Ovary (tissue), 9 donors: ENCODE measurements around the gene NOP58. TPM values are rescaled to one million over a fixed set of nuclear protein-coding genes. Genes with fewer than 3 reads are reported as not detected.
"Not testable (repeated sequence)": the region's sequence is repeated elsewhere in the genome, so short reads cannot be mapped to it uniquely, and the experiment has no call there.

Source experiments
- DNase-seq, 5 donors: peaks; one replicate each; pipeline ENCODE4 v3.0.0-alpha.2; 2019 to 2020
- H3K27ac ChIP-seq, 2 donors: fragments of 200-600 bp; one replicate each; pipeline versions ENCODE4 v1.5.1 to v1.8.0; 2019 to 2022
- H3K27me3 ChIP-seq: fragments of 200-600 bp; one replicate; pipeline ENCODE4 v1.8.0; 2022
- H3K36me3 ChIP-seq: fragments of 200-600 bp; sonication (generic); one replicate; pipeline ENCODE4 v1.5.1; 2019
- H3K4me1 ChIP-seq: one replicate; pipeline ENCODE4 v1.8.1; 2013; ENCODE audit warnings: mild to moderate bottlenecking, moderate library complexity; ENCODE audit not compliant: insufficient read depth
- H3K4me3 ChIP-seq: fragments of 200-600 bp; sonication (generic); one replicate; pipeline ENCODE4 v1.5.1; 2017
- H3K9me3 ChIP-seq, 2 donors: fragments of 200-600 bp in 1 of 2; sonication (generic) in 1 of 2; one replicate each; pipeline versions ENCODE4 v1.5.1 to v1.8.1; 2013 to 2019; ENCODE audit warnings: mild to moderate bottlenecking in 1 of 2, moderate library complexity in 1 of 2
- CTCF ChIP-seq, 3 donors: fragments of 450-650 bp in 2 of 3; fragments of 200-600 bp in 1 of 3; IDR thresholded peaks; one replicate each; pipeline versions ENCODE4 v1.5.1 to v1.8.0; 2016 to 2022; ENCODE audit warnings: antibody characterized with exemption in 3 of 3, mild to moderate bottlenecking in 1 of 3
- EP300 ChIP-seq: sonication (generic); formaldehyde crosslinking; IDR thresholded peaks from one replicate; pipeline ENCODE4 v1.6.1; 2017; ENCODE audit warnings: antibody characterized with exemption
- POLR2A ChIP-seq: fragments of 450-650 bp; IDR thresholded peaks from one replicate; pipeline ENCODE4 v1.6.1; 2017; ENCODE audit warnings: antibody characterized with exemption, mild to moderate bottlenecking, moderate library complexity
- WGBS, 3 donors: extraction: QIAGEN DNeasy Blood & Tissue Kit in 1 of 3; methylation state at CpG; one replicate each; pipeline versions ENCODE4 v1.1.5 to v1.1.7; 2013 to 2017; 5-methylcytosine and 5-hydroxymethylcytosine counted together
- intact Hi-C, 4 donors: fragments of 100-400 bp; cut with DNase I; formaldehyde crosslinking; loops; one replicate each; pipeline versions ENCODE4 v1.11.0 to v1.15.1; 2022 to 2023
- polyA plus RNA-seq, 2 donors: library from polyadenylated mRNA; stranded (reverse); fragments of 200-250 nt in 1 of 2; fragments of 350-450 nt in 1 of 2; fragmentation: Illumina TruSeq in 1 of 2; extraction: RNeasy Lipid Tissue Mini Kit (QIAGEN cat#74804) in 1 of 2; gene quantifications; one replicate each; pipeline ENCODE4 v1.2.3, GENCODE V29; 2013 to 2014
- total RNA-seq, 7 donors: library from RNA; depleted of rRNA in 2 of 7; stranded (reverse); fragments of >200 nt in 2 of 7; fragmentation: NEBNext Ultra II Directional in 3 of 7; extraction: Animal tissue kit (Norgen Biotek cat#: 25700) in 3 of 7; gene quantifications; one replicate each; pipeline versions ENCODE4 v1.1.0 to v1.2.4, GENCODE V29; 2016 to 2023
- donor health status: DM: no; HTN: no; CAD: no; lungs with moderate emphysema.
- donor health status: DM: no; HTN: no; CAD: no.
- donor health status: Bipolar disorder and iron deficiency.
- donor health status: DM: yes; HTN: yes; CAD: no.
- donor health status: DM: no; HTN: no; CAD: no.
- donor health status: DM: yes; HTN: yes; CAD: no.

Gene NOP58
- total and polyA plus RNA-seq, 9 donors: 37.3 to 74.7 (median 58.4) TPM

DNA sequence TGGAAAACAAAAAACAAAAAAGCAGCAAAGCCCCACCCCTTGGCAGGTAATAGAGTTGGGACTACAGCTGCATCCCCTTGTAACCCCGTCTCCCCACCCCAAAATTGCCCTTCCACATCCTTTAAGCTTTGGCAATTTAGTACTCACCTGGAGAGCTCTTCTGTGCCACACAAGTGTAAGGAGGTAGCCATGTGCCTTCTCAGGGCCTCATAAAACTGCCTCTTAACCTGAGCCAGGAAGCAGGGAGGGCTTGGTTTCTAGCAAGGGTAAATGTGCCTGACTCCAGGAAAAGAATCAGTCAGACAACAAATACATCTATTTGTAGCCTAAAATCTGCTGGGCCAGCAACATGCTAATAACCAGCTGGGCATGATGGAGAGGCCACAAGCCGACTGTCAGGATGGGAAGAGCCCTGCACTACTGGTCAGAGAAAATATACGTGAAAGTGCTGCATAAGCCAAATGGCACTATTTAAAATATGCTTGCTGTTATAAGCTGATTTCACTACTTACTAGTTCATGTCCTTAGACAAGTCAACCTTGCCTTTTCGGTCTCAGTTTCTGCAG lies 46.3 kb downstream of the NOP58 start:
- Histone ChIP-seq H3K4me3 (no peak overlapping the region), H3K27ac (no peak overlapping the region), H3K4me1 (peaks cover 1% of the 10 kb centered on the region), H3K27me3 (no peaks in the 10 kb centered on the region), H3K36me3 (no peaks in the 10 kb centered on the region), H3K9me3 (no peaks in the 10 kb centered on the region)
- WGBS, 3 donors: 90 to 97% (median 93%) methylated on average over 4 of the region's 4 CpGs
- no peak for TF ChIP-seq CTCF (IDR thresholded peaks at IDR 0.05)
- no peak for TF ChIP-seq EP300
- TF ChIP-seq POLR2A: no peak
- DNase-seq: no peak
- intact Hi-C loops: no loop called here

- Histone ChIP-seq H3K27me3 (no peaks in the 10 kb centered on the region), H3K9me3 (no peaks in the 10 kb centered on the region), H3K36me3 (no peaks in the 10 kb centered on the region), H3K4me3 (no peak overlapping the region), H3K4me1 (peaks cover 1% of the 10 kb centered on the region), H3K27ac (no peak overlapping the region)
- no peak for DNase-seq
- TF ChIP-seq POLR2A (no peak), EP300 (no peak)
- intact Hi-C loops: no loop called here
- 91 to 97% (median 94%) methylated on average over 2 of the region's 2 CpGs for WGBS, 3 donors
Measured at GRCh38 chr2:202314116-202314515, 48.6 kb downstream of the NOP58 start.

DNA sequence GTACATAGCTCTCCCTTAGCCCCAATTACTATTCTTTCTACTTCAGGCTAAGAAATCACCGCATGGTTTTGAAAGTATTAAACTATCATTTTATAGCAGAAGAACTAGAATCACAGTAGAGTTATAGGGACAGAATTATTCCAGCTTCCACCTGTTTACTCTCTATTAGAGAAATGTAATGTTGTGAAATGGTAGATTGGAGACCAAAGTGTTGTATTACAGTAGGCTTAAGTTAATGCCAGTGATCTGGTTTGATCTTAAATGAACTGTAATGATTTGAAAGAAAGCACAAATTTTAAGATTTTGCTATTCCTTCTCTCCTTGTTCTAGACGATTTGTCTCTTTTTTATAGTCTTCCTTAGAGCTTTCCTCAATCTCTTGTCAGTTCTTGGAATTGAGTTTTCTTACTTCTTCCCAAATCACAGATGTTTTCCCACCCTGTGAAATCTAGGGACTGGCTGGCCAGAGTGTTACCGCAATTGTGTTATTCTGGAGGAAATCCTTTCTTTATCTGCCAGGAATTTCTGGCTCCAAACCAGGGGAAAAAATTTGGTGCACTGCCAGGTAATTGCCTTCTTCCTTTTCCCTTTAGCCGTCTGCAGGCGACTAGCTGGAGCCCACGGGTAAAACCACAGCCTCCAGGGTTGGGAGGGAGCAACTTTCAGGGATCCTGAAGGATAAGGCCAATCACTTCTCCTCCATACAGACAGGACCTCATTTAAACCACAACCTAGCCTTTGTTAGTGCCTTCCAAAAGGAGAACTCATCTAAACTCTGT lies 51.7 kb downstream of the NOP58 start:
- Histone ChIP-seq H3K9me3 (no peaks in the 10 kb centered on the region), H3K27me3 (no peaks in the 10 kb centered on the region), H3K4me1 (peaks cover 1% of the 10 kb centered on the region), H3K27ac (peak overlapping the region in 1 of 2 donors; percentile 24), H3K4me3 (no peak overlapping the region), H3K36me3 (no peaks in the 10 kb centered on the region)
- intact Hi-C loops: loop anchor here in 1 of 4 donors (5.0 kb wide), 1 partner anchor 60 kb away; the partner anchor contains the start of gene BMPR2
- 5 to 7% (median 6%) methylated on average over 6 of the region's 6 CpGs for WGBS, 3 donors
- TF ChIP-seq CTCF (IDR thresholded peaks at IDR 0.05): no peak
- peak; percentile 74 for TF ChIP-seq EP300
- DNase-seq: peak; percentile 66 to 81 (median 72)

- DNase-seq, H3K27me3 ChIP-seq, H3K4me3 ChIP-seq, H3K36me3 ChIP-seq, H3K4me1 ChIP-seq, intact Hi-C loops, H3K9me3 ChIP-seq, H3K27ac ChIP-seq: not testable (repeated sequence)
- WGBS, 3 donors: 96 to 99% (median 97%) methylated on average over 3 of the region's 3 CpGs
Measured at GRCh38 chr2:202320362-202320761, 54.8 kb downstream of the NOP58 start.

- Histone ChIP-seq H3K36me3 (no peaks in the 10 kb centered on the region), H3K4me3 (no peak overlapping the region), H3K4me1 (no peaks in the 10 kb centered on the region), H3K27me3 (no peaks in the 10 kb centered on the region), H3K9me3 (no peaks in the 10 kb centered on the region), H3K27ac (no peak overlapping the region)
- WGBS, 3 donors: 98 to 99% (median 99%) methylated on average over 3 of the region's 3 CpGs
- no peak for TF ChIP-seq EP300
- TF ChIP-seq POLR2A: no peak
- TF ChIP-seq CTCF (IDR thresholded peaks at IDR 0.05): no peak
- DNase-seq: no peak
- intact Hi-C loops: no loop called here
Measured at GRCh38 chr2:202322435-202322834, 56.9 kb downstream of the NOP58 start.
